GM18505 (cell line): ENCODE measurements around the gene NUP107.

Source experiments
- ATAC-seq: cut with Tn5 transposase; IDR thresholded peaks from one replicate; pipeline ENCODE4 v1.9.1; 2021; ENCODE audit not compliant: unreplicated experiment
- POLR2A ChIP-seq: IDR thresholded peaks from 4 replicates; pipeline ENCODE4 v1.6.1; 2011; ENCODE audit warnings: borderline replicate concordance; ENCODE audit not compliant: insufficient read depth, insufficient read length; ENCODE audit errors: extremely low read depth

NUP107 gene

DNA sequence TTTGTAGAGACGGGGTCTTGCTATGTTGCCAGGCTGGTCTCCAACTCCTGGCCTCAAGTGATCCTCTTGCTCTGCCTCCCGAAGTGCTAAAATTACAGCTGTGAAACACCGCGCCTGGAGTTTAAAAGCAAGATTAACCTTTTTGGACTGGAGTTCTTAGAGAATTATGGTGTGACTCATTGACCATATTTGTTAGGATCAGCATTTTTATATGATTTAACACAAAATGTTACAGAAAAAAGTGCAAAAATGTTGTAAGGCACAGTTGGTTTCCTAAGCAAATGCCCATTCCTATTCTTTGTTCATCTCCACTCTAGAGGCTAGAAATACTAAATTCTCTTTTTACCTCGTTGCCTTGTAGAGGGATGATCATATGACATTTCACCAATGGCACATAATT, 86.8 kb downstream of the NUP107 start:
- no peak for TF ChIP-seq POLR2A
- no peak for ATAC-seq

DNA sequence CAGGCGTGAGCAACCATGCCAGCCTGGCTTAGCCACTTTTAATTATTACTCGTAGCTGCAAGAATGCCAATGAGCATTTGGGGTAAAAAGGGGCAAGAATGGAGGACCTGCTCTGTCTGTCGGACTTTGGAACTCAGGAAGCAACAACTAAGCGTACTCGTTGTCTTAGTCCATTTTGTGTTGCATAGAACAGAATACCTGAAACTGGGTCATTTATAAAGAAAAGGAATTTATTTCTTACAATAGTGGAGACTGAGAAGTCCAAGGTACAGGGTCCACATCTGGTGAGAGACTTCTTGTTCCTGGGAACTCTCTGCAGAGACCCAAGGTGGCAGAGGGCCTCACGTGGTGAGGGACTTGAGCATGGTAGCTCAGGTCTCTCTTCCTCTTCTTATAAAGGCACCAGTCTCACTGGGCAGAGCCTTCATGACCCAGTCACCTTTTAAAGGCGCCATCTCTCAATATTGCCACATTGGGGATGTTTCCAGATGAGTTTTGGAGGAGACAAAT, 88.4 kb downstream of the NUP107 start:
- TF ChIP-seq POLR2A, result no peak
- no peak for ATAC-seq

DNA sequence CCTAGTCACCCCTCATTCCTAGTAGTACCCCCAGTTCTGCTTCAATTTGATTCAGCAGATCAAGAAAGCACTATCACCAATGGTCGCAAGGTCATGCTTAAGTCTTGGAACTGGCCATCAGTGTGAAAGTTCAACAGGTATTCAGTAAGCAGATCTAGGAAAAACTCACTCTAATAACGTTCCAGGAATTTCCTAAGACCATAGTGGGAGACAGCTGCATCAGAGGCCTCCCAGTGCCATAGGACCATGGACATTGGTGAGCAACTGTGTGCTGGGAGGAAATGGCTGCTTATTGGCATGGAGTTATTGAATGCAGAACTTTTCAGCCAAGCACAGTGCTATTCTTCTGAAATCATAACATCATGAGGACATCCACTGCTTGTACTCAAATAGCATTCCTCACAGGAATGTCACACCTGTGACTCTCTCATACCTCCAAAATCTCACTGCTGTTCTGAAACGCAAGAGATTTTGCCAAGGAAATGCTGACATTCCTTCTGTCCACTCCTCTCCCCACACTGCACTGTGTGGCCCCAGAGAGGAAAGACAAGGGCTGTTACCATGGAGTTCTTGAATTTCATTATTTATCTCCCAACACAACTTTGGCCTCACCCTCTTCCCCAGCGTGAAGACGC, 90.3 kb downstream of the NUP107 start:
- no peak for TF ChIP-seq POLR2A
- no peak for ATAC-seq

DNA sequence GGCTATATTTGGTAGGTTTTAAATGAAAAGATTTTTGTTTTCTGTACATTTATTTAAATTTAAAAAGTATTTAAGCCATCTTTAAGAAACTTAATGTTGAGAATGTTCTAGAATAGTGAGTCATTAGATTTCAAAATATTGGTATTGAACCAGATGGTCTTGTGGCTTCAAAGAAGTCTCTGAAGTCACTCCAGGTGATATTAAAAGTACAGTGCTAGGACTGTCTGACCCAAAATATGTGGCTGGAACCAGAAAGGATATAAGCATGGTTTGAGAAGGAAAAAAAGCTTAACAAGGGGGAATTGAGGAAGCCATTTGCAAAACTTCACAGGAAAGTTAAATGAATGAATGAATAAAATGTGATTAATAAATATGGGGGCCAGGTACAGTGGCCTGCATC, 92.5 kb downstream of the NUP107 start:
- no peak for ATAC-seq
- TF ChIP-seq POLR2A, result no peak

DNA sequence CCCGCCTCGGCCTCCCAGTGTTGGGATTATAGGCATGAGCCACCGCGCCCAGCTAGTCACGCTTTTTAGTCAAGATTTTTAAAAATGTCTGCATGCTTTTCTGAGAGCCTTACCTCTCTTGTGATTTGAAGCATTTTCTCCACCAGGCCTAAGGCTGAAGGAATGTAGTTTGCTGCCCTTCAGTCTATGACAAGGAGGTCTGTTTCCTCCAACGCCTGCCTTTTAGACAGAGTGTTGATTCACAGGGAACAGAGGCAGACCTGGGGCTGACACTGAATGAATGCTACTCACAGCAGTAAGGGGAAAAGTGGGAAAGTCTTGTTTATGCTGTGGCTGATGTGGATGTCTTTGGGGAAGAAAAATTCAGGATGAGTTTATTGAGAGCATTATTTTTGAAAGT, 94.0 kb downstream of the NUP107 start:
- TF ChIP-seq POLR2A, result no peak

DNA sequence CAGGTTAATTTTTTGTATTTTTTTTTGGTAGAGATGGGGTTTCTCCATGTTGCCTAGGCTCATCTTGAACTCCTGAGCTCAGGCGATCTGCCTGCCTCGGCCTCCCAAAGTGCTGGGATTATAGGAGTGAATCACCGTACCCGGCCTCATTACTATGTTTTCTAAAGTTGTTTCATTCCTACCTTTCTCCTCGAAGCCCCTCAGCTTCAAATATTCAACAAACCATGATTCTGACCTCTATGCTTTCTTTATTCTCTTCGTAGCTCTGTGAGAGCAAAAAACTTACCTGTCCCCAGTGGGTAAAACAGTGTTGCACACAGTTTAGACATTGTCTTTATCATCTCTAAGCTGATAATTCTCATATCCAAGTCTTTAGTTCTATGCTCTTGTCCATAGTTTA, 95.0 kb downstream of the NUP107 start:
- no peak for ATAC-seq
- TF ChIP-seq POLR2A, result no peak

More for the DNA sequence above, 94.0 kb downstream of the NUP107 start:
- ATAC-seq, result no peak

DNA sequence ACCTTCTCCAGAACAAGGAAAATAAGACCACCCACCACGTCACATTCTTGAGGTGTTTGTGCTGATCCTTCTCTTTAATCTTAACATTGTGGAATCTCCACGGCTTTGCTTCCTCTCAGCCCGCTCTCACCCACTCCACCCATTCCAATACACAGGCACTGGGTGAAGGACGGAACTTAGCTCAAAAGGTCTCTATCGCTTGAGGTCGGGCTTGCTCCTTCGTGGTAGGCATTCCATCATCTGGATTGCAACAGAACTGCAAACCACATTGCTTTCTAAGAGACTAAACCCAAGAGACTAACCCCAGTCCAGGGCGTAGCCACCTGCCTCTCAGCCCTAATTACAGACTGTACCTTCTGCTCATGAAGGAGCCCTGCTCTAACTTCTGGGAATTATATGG, 97.2 kb downstream of the NUP107 start:
- no peak for TF ChIP-seq POLR2A
- no peak for ATAC-seq

DNA sequence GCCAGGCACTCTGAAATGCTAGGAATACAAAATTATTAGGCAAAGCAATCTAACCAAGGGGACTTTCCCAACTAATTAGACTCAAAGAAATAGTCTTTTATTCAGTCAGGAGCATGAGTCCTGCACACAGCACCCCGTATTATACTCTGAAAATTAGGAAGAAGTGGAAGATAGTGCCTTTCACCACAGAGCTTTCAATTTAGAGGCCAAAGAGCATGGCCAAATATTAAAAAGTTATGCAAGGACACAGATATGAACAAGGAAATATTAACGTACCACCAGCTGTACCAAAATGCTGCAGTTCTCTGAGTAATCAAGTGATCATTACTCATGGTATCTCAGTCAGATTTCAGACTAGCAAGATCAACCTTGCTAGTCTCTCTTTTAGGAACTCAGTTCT, 98.6 kb downstream of the NUP107 start:
- no peak for ATAC-seq

DNA sequence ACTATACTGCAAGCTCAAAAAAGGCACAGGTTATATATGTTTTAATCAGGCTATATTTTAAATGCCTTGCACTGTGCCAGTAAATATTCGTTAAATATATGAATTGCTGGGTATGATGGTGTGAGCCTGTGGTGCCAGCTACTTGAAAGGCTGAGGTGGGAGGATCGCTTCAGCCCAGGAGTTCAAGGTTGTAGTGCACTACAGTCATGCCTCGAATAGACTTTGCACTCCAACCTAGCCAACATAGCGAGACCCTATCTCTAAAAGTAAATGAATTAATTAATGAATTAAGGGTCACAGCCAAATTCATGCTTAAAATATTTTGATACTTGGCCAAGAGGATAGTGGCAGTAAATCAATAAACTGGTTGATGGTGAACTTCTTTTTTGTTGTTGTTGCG, 99.0 kb downstream of the NUP107 start:
- no peak for ATAC-seq
- TF ChIP-seq POLR2A, result no peak

More for the DNA sequence above, 98.6 kb downstream of the NUP107 start:
- TF ChIP-seq POLR2A, result no peak

DNA sequence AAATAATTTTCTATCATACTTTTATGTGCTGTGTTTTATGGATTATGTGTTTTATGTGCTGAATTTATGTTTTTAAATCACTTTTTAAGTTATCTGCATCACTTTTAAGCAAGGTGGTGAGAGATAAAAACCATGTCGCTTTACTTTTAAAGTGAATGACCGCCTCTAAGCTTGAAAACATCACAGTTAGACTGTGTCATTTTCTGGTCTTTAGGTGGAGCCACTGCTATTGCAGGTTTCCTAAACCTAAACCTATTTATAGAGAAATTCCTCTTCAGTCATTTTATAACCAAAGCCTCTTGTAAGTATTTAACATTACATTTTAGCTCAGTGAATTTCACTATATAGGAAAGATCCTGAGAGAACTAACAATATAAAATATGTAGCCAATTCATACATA, 100.2 kb downstream of the NUP107 start:
- TF ChIP-seq POLR2A, result no peak
- no peak for ATAC-seq

DNA sequence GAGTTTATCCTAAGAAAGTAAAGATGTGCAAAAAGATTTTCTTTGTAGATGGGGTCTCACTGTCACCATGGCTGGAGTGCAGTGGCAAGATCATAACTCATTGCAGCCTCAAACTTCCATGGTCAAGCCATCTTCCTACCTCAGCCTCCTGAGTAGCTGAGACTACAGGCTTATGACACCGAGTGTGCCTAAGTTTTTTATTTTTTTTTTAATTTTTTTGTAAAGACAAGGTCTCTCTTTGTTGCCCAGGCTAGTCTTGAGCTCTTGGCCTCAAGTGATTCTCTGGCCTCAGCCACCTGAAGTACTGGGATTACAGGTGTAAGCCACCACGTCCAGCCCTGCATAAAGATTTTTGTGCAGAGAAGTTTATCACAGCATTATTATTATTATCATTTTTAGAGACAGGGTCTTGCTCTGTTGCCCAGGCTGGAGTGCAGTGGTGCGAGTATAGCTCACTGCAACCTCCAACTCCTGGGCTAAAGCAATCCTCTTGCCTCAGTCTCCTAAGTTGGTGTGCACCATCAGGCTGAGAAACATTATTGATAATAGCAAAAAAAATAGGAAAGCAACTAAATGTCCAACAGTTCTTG, 101.9 kb downstream of the NUP107 start:
- TF ChIP-seq POLR2A, result no peak
- ATAC-seq, result no peak

DNA sequence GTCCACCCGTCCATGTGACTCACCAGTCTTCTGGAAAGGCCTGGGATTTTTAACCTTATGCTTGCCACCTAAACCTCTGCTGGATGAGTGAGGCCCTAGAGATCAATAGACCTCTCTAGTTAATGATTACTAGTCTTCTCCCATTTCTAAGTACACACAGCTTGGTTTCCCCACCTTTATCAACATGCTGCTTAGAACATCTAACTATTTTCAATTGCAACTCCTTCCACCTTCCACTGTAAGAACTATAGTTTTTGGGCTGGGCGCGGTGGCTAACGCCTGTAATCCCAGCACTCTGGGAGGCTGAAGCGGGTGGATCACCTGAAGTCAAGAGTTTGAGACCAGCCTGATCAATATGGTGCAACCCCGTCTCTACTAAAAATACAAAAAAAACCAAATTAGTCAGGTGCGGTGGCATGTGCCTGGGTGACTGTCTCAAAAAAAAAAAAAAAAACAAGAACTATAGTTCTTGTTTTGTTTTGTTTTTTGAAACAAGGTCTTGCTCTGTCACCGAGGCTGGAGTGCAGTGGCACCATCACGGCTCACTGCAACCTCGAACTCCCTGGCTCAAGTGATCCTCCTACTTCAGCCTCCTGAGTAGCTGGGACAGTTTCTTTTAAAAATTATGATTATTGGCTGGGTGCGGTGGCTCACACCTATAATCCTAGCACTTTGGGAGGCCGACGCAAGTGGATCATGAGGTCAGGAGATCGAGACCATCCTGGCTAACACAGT, 102.5 kb downstream of the NUP107 start:
- no peak for ATAC-seq
- no peak for TF ChIP-seq POLR2A

DNA sequence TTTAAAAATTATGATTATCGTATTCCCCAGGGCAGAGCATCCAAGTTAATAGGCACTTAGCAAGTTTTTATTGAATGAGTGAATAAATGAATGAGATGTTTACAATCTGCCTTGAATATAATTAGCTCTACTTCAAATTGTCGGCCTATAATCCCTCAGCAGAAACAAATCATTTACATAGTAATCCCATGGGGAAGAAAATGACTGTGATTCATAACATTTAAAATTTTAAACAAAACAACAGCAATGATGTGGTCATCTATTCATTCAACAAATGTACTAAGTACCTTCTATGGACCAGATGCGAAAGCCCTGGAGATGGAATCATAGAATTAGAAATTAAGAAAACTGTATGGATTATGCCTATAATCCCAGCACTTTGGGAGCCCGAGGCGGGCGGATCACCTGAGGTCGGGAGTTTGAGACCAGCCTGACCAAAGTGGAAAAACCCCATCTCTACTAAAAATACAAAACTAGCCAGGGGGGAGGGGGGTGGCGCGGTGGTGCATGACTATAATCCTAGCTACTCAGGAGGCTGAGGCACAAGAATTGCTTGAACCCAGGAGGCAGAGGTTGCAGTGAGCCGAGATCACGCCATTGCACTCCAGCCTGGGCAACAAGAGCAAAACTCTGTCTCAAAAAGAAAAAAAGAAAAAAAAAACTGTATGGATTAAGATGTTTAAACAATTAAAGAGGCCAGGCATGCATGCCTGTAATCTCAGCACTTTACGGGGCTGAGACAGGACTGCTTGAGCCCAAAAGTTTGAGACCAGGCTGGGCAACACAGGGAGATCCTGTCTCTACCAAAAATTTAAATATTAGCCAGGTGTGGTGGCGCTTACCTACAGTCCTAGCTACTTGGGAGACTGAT, 103.5 kb downstream of the NUP107 start:
- no peak for TF ChIP-seq POLR2A
- no peak for ATAC-seq
